Smooth muscle cell (in vitro differentiated cells): ENCODE results near the gene ENTPD8. TPM values are rescaled to one million over a fixed set of nuclear protein-coding genes. Genes with fewer than 3 reads are reported as not detected.

Source experiments
- DNase-seq: peaks from one replicate; lab custom pipeline; 2025; ENCODE audit not compliant: unreplicated experiment; lab: John Stamatoyannopoulos, UW
- H2AFZ ChIP-seq: fragments of 200-600 bp; sonication (generic); 2 replicates; pipeline ENCODE4 v1.6.0; 2016; ENCODE audit warnings: antibody characterized with exemption, low read depth, mild to moderate bottlenecking
- H3F3A ChIP-seq: fragments of 200-600 bp; sonication (generic); 2 replicates; pipeline ENCODE4 v1.6.0; 2017; ENCODE audit warnings: antibody characterized with exemption, low read depth
- H3K27ac ChIP-seq: fragments of 200-600 bp; sonication (generic); 2 replicates; pipeline ENCODE4 v1.5.1; 2016; ENCODE audit warnings: low read depth, mild to moderate bottlenecking
- H3K27me3 ChIP-seq: fragments of 200-600 bp; sonication (generic); 2 replicates; pipeline ENCODE4 v1.6.1; 2016; ENCODE audit warnings: low read depth, mild to moderate bottlenecking
- H3K36me3 ChIP-seq: fragments of 200-600 bp; sonication (generic); 2 replicates; pipeline ENCODE4 v1.5.1; 2016; ENCODE audit warnings: low read depth
- H3K4me1 ChIP-seq: fragments of 200-600 bp; sonication (generic); 2 replicates; pipeline ENCODE4 v1.5.1; 2016; ENCODE audit warnings: low read depth
- H3K4me2 ChIP-seq: fragments of 200-600 bp; sonication (generic); 2 replicates; pipeline ENCODE4 v1.6.0; 2016; ENCODE audit warnings: mild to moderate bottlenecking
- H3K4me3 ChIP-seq: fragments of 200-600 bp; sonication (generic); 2 replicates; pipeline ENCODE4 v1.5.1; 2016; ENCODE audit warnings: mild to moderate bottlenecking
- H3K79me2 ChIP-seq: fragments of 200-600 bp; sonication (generic); 2 replicates; pipeline ENCODE4 v1.6.0; 2016; ENCODE audit warnings: low read depth, mild to moderate bottlenecking
- H3K9ac ChIP-seq: fragments of 200-600 bp; sonication (generic); 2 replicates; pipeline ENCODE4 v1.6.0; 2016; ENCODE audit warnings: low read depth
- H3K9me3 ChIP-seq: fragments of 200-600 bp; sonication (generic); replicated peaks from 2 replicates; pipeline ENCODE4 v1.5.1; 2016; ENCODE audit warnings: low read depth
- H4K20me1 ChIP-seq: fragments of 200-600 bp; sonication (generic); 2 replicates; pipeline ENCODE4 v1.6.0; 2016; ENCODE audit warnings: low read depth
- WGBS: methylation state at CpG from one replicate; pipeline ENCODE4 v1.1.7; 2016; ENCODE audit warnings: low lambda C conversion rate; 5-methylcytosine and 5-hydroxymethylcytosine counted together
- polyA plus RNA-seq: library from polyadenylated mRNA; unstranded; fragments of >200 nt; fragmentation: Nextera tagmentation; extraction: Ambion mirVana; gene quantifications from 2 replicates; pipeline ENCODE4 v1.2.1, GENCODE V29; 2016
- total RNA-seq: library from RNA; depleted of rRNA; stranded (reverse); fragments of >200 nt; gene quantifications from 2 replicates; pipeline ENCODE4 v1.2.3, GENCODE V29; 2014
- TF ChIP-seq, protein P1 (sequence below): fragments of 200-600 bp; sonication (generic); IDR thresholded peaks from 2 replicates; pipeline ENCODE4 v1.5.1; 2017; ENCODE audit warnings: borderline replicate concordance, mild to moderate bottlenecking, antibody characterized with exemption; ENCODE audit not compliant: insufficient read depth, poor library complexity, severe bottlenecking

Gene ENTPD8
- total and polyA plus RNA-seq, 2 experiments from 2014 or later: not detected

DNA sequence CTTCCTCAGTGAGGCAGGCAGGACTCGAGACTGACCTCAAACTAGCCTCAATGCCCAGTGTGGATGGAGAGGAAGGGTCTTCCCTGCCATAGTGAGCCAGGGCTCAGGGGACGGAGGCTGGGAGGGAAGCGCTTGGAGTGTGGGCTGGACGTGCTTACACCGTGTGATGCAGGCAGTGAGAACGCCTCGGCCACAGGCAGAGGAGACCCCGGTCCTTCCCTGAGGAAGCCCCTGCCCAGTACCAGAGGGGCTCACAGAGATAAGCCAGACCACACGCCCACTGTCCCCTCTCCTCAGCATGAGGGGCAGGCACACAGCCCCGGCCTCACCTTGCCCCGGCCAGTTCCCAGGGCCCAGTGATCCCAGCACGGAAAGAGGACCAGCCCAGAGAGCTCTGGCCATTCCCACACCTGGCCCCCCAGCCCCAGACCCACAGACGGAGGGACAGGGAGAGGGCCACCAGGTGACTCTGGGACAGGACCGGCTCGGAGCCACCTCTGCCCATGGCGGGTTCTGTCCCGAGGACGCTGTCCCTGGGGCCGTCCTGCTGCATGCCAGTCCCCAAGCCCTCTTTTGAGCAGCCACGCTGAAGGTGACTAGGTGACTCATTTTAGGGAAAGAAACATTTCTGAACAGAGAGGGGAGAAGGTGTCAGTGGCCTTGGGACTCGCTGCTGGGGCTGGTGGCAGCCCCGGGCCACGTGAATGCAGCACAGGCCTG, 24.0 kb upstream of the ENTPD8 start:
- WGBS: 95% methylated on average over 19 of the region's 23 CpGs
- H3F3A ChIP-seq: no peaks in the 10 kb centered on the region
- no peaks in the 10 kb centered on the region for H3K4me1 ChIP-seq
- H4K20me1 ChIP-seq: no peaks in the 10 kb centered on the region
- no peaks in the 10 kb centered on the region for H3K9me3 ChIP-seq
- H2AFZ ChIP-seq: no peak overlapping the region
- H3K79me2 ChIP-seq: no peaks in the 10 kb centered on the region
- H3K9ac ChIP-seq: no peak overlapping the region
- H3K36me3 ChIP-seq: no peaks in the 10 kb centered on the region
- no peak overlapping the region for H3K27ac ChIP-seq
- no peak for DNase-seq
- peaks cover 4% of the 10 kb centered on the region for H3K27me3 ChIP-seq
- H3K4me3 ChIP-seq: no peak overlapping the region
- TF ChIP-seq, protein P1, sequence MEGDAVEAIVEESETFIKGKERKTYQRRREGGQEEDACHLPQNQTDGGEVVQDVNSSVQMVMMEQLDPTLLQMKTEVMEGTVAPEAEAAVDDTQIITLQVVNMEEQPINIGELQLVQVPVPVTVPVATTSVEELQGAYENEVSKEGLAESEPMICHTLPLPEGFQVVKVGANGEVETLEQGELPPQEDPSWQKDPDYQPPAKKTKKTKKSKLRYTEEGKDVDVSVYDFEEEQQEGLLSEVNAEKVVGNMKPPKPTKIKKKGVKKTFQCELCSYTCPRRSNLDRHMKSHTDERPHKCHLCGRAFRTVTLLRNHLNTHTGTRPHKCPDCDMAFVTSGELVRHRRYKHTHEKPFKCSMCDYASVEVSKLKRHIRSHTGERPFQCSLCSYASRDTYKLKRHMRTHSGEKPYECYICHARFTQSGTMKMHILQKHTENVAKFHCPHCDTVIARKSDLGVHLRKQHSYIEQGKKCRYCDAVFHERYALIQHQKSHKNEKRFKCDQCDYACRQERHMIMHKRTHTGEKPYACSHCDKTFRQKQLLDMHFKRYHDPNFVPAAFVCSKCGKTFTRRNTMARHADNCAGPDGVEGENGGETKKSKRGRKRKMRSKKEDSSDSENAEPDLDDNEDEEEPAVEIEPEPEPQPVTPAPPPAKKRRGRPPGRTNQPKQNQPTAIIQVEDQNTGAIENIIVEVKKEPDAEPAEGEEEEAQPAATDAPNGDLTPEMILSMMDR: no peak
- no peak overlapping the region for H3K4me2 ChIP-seq

GRCh38 chr9:137464291-137464999, 23.3 kb upstream of the ENTPD8 start:
- H3K27ac ChIP-seq: no peak overlapping the region
- no peaks in the 10 kb centered on the region for H4K20me1 ChIP-seq
- no peak overlapping the region for H3K4me3 ChIP-seq
- no peak for DNase-seq
- peaks cover 4% of the 10 kb centered on the region for H3K27me3 ChIP-seq
- H3K4me1 ChIP-seq: no peaks in the 10 kb centered on the region
- 91% methylated on average over 28 of the region's 28 CpGs for WGBS
- TF ChIP-seq, protein P1: no peak
- H3K9ac ChIP-seq: no peak overlapping the region
- H2AFZ ChIP-seq: no peak overlapping the region
- no peaks in the 10 kb centered on the region for H3F3A ChIP-seq
- H3K79me2 ChIP-seq: no peaks in the 10 kb centered on the region
- no peak overlapping the region for H3K4me2 ChIP-seq
- H3K36me3 ChIP-seq: no peaks in the 10 kb centered on the region
- H3K9me3 ChIP-seq: no peaks in the 10 kb centered on the region

DNA sequence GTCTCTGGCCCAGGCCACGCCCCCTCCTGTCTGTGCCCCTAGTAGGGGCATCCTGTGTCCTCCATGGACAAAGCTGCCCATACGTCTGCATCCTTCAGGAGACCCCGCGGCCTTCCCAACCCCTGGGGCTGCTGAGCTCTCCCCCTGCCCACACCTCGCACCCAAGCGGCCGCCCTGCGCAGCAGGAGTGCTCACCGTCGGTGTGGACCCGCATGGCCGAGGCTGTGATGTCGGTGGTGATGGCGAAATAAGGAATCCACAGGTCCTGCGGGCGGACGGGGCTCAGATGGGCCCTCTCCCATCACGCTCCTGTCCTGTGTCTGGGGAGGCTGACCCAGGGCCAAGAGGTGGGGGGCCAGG, 22.8 kb upstream of the ENTPD8 start:
- H4K20me1 ChIP-seq: no peaks in the 10 kb centered on the region
- no peaks in the 10 kb centered on the region for H3K4me1 ChIP-seq
- TF ChIP-seq, protein P1: no peak
- no peaks in the 10 kb centered on the region for H3F3A ChIP-seq
- peaks cover 4% of the 10 kb centered on the region for H3K27me3 ChIP-seq
- no peak overlapping the region for H3K4me3 ChIP-seq
- no peaks in the 10 kb centered on the region for H3K9me3 ChIP-seq
- no peak overlapping the region for H3K9ac ChIP-seq
- no peak overlapping the region for H3K4me2 ChIP-seq
- no peaks in the 10 kb centered on the region for H3K79me2 ChIP-seq
- WGBS: 95% methylated on average over 14 of the region's 18 CpGs
- H2AFZ ChIP-seq: no peak overlapping the region
- no peaks in the 10 kb centered on the region for H3K36me3 ChIP-seq
- H3K27ac ChIP-seq: no peak overlapping the region
- DNase-seq: no peak
